BJ (cell line): ENCODE data around the gene MAP4. TPM values are rescaled to one million over a fixed set of nuclear protein-coding genes. Genes with fewer than 3 reads are reported as not detected.
"Not testable (repeated sequence)": the region's sequence is repeated elsewhere in the genome, so short reads cannot be mapped to it uniquely, and the experiment has no call there.

ENCODE experiments used
- CTCF ChIA-PET: fragments of 350-600 bp; formaldehyde crosslinking; extraction: SDS; loops from one replicate; lab custom pipeline; 2021; ENCODE audit warnings: antibody characterized with exemption, inconsistent platforms; lab: Yijun Ruan, JAX
- POLR2A ChIA-PET: fragments of 300-600 bp; sonication (Branson Sonifier 250); formaldehyde crosslinking; extraction: SDS; loops from one replicate; lab custom pipeline; 2021; ENCODE audit warnings: antibody characterized with exemption; lab: Charles Lee
- DNase-seq: peaks from one replicate; pipeline ENCODE4 v3.0.0-alpha.2; 2011; ENCODE audit warnings: low read depth
- H3K27me3 ChIP-seq: 2 replicates; pipeline ENCODE4 v1.6.0; 2011; ENCODE audit warnings: low read length; ENCODE audit not compliant: control insufficient read depth, insufficient read depth
- H3K36me3 ChIP-seq: 2 replicates; pipeline ENCODE4 v1.5.1; 2011; ENCODE audit warnings: low read length; ENCODE audit not compliant: control insufficient read depth, insufficient read depth
- H3K4me3 ChIP-seq: 2 replicates; pipeline ENCODE4 v1.5.1; 2011; ENCODE audit warnings: low read depth, mild to moderate bottlenecking, control low read depth, low read length
- CTCF ChIP-seq: IDR thresholded peaks from 2 replicates; pipeline ENCODE4 v1.5.1; 2011; ENCODE audit warnings: low read depth, mild to moderate bottlenecking, control low read depth, inconsistent platforms, low read length, moderate library complexity; ENCODE audit not compliant: insufficient read depth
- polyA plus RNA-seq: library from polyadenylated mRNA; depleted of rRNA; stranded (reverse); fragments of >200 nt; gene quantifications from 2 replicates; pipeline ENCODE4 v1.2.3, GENCODE V29; 2011

The MAP4 gene
- polyA plus RNA-seq, 1 experiment, result 247 TPM

GRCh38 chr3:47888986-47889757 is 127.0 kb downstream of the MAP4 start:
- TF ChIP-seq CTCF, result no peak
- ChIA-PET CTCF (interaction anchor here (1.8 kb wide), 1 partner anchor 269 kb away, joined by 4 read pairs; no protein-coding TSS in a partner anchor), POLR2A (no interaction called here)
- Histone ChIP-seq H3K27me3 (no peaks in the 10 kb centered on the region), H3K4me3 (no peak overlapping the region), H3K36me3 (peaks cover 9% of the 10 kb centered on the region)
- DNase-seq, result no peak

GRCh38 chr3:47887991-47888390 is 128.2 kb downstream of the MAP4 start:
- POLR2A ChIA-PET, H3K36me3 ChIP-seq, H3K4me3 ChIP-seq, DNase-seq, H3K27me3 ChIP-seq: not testable (repeated sequence)
- CTCF ChIA-PET, result interaction anchor here (1.2 kb wide), 1 partner anchor 28 kb away, joined by 4 read pairs; no protein-coding TSS in a partner anchor

- H3K36me3 ChIP-seq, result peaks cover 3% of the 10 kb centered on the region
- no peak overlapping the region for H3K4me3 ChIP-seq
- no peak for TF ChIP-seq CTCF
- ChIA-PET POLR2A (no interaction called here), CTCF (no interaction called here)
- no peak for DNase-seq
- no peaks in the 10 kb centered on the region for H3K27me3 ChIP-seq
Observed at GRCh38 chr3:47885168-47885567, 131.0 kb downstream of the MAP4 start.

GRCh38 chr3:47884603-47885002 is 131.6 kb downstream of the MAP4 start:
- DNase-seq, result no peak
- POLR2A ChIA-PET, result no interaction called here
- Histone ChIP-seq H3K36me3 (peaks cover 3% of the 10 kb centered on the region), H3K27me3 (no peaks in the 10 kb centered on the region), H3K4me3 (no peak overlapping the region)
- CTCF ChIA-PET, result no interaction called here
- TF ChIP-seq CTCF, result no peak

- ChIA-PET POLR2A (no interaction called here), CTCF (interaction anchor here (0.6 to 1.5 kb wide), 5 partner anchors 11 to 338 kb away, joined by 3 to 4 read pairs (median 3); no protein-coding TSS in a partner anchor)
- Histone ChIP-seq H3K4me3 (no peak overlapping the region), H3K36me3 (peaks cover 2% of the 10 kb centered on the region), H3K27me3 (no peaks in the 10 kb centered on the region)
- TF ChIP-seq CTCF, result no peak
- no peak for DNase-seq
Observed at GRCh38 chr3:47882338-47882737, 133.9 kb downstream of the MAP4 start.

- ChIA-PET POLR2A (no interaction called here), CTCF (no interaction called here)
- no peaks in the 10 kb centered on the region for H3K27me3 ChIP-seq
- DNase-seq, result no peak
- H3K4me3 ChIP-seq, result no peak overlapping the region
- no peak for TF ChIP-seq CTCF
- H3K36me3 ChIP-seq, result peaks cover 6% of the 10 kb centered on the region
Observed at GRCh38 chr3:47877719-47878118, 138.5 kb downstream of the MAP4 start.
